ENCODE results near the gene HLA-DQA2.

DNA sequence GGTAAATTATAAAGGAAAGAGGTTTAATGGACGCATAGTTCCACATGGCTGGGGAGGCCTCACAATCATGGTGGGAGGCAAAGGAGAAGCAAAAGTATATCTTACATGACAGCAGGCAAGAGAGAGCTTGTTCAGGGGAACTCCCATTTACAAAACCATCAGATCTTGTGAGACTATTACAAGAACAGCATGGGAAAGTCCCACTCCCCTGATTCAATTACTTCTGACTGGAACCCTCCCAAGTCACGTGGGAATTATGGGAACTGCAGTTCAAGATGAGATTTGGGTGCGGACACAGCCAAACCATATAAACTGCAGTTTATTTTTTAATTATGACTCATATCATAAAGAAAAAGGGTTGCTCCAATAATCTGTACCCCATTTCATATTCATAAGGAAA is 22.3 kb upstream of the HLA-DQA2 start:
- TF ChIP-seq, protein P1, sequence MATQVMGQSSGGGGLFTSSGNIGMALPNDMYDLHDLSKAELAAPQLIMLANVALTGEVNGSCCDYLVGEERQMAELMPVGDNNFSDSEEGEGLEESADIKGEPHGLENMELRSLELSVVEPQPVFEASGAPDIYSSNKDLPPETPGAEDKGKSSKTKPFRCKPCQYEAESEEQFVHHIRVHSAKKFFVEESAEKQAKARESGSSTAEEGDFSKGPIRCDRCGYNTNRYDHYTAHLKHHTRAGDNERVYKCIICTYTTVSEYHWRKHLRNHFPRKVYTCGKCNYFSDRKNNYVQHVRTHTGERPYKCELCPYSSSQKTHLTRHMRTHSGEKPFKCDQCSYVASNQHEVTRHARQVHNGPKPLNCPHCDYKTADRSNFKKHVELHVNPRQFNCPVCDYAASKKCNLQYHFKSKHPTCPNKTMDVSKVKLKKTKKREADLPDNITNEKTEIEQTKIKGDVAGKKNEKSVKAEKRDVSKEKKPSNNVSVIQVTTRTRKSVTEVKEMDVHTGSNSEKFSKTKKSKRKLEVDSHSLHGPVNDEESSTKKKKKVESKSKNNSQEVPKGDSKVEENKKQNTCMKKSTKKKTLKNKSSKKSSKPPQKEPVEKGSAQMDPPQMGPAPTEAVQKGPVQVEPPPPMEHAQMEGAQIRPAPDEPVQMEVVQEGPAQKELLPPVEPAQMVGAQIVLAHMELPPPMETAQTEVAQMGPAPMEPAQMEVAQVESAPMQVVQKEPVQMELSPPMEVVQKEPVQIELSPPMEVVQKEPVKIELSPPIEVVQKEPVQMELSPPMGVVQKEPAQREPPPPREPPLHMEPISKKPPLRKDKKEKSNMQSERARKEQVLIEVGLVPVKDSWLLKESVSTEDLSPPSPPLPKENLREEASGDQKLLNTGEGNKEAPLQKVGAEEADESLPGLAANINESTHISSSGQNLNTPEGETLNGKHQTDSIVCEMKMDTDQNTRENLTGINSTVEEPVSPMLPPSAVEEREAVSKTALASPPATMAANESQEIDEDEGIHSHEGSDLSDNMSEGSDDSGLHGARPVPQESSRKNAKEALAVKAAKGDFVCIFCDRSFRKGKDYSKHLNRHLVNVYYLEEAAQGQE (IDR thresholded peaks at IDR 0.05; ENCODE audit: borderline replicate concordance), result no peak
- TF ChIP-seq EZH2 (IDR thresholded peaks at IDR 0.05; ENCODE audit: borderline replicate concordance, insufficient read depth, low read length, poor library complexity, severe bottlenecking) (no peak), CTCF (IDR thresholded peaks at IDR 0.05; ENCODE audit: poor library complexity, severe bottlenecking) (no peak)
